Coronary artery (tissue), 2 donors: Measurements from ENCODE around the gene SGO2.

Source experiments
- DNase-seq: peaks from one replicate; pipeline ENCODE4 v3.0.0-alpha.2; 2017; ENCODE audit warnings: low spot score
- H3K27ac ChIP-seq, 2 donors: fragments of 200-600 bp; sonication (generic); one replicate each; pipeline ENCODE4 v1.5.1; 2016 to 2019
- H3K4me3 ChIP-seq: fragments of 200-600 bp; sonication (generic); 2 replicates; pipeline ENCODE4 v1.5.1; 2016; ENCODE audit warnings: mild to moderate bottlenecking, moderate library complexity
- CTCF ChIP-seq: fragments of 200-600 bp; sonication (generic); IDR thresholded peaks from one replicate; pipeline ENCODE4 v1.5.1; 2019; ENCODE audit warnings: antibody characterized with exemption

The SGO2 gene

GRCh38 chr2:200525882-200526651 lies at the start of gene SGO2:
SGO2 (plus strand) TSS chr2:200526207; CDS start chr2:200532976, 6,769 bp downstream.
- H3K27ac ChIP-seq: peak within 1 kb of the TSS in 1 of 2 donors; percentile 64
- no peak for TF ChIP-seq CTCF
- DNase-seq: peak; percentile 95
- H3K4me3 ChIP-seq: peak within 1 kb of the TSS; percentile 81

- DNase-seq: no peak
- peak overlapping the region in 1 of 2 donors; percentile 23 for H3K27ac ChIP-seq
- TF ChIP-seq CTCF: no peak
- peak overlapping the region; percentile 33 for H3K4me3 ChIP-seq
These were observed 49.2 kb upstream of the SGO2 start for GRCh38 chr2:200476836-200477235.

GRCh38 chr2:200477667-200478131 lies 48.3 kb upstream of the SGO2 start:
- peak; percentile 81 for DNase-seq
- no peak for TF ChIP-seq CTCF
- H3K27ac ChIP-seq: peak overlapping the region in 1 of 2 donors; percentile 68
- peak overlapping the region; percentile 55 for H3K4me3 ChIP-seq

- no peak overlapping the region for H3K4me3 ChIP-seq
- H3K27ac ChIP-seq: no peak overlapping the region
- DNase-seq: no peak
- no peak for TF ChIP-seq CTCF
These were observed 46.2 kb upstream of the SGO2 start for GRCh38 chr2:200479692-200480265.

GRCh38 chr2:200482194-200482593 lies 43.8 kb upstream of the SGO2 start:
- Histone ChIP-seq H3K27ac (no peak overlapping the region), H3K4me3 (no peak overlapping the region)
- DNase-seq: no peak
- TF ChIP-seq CTCF: no peak

- Histone ChIP-seq H3K4me3 (no peak overlapping the region), H3K27ac (no peak overlapping the region)
- DNase-seq: no peak
- no peak for TF ChIP-seq CTCF
These were observed 42.2 kb upstream of the SGO2 start for GRCh38 chr2:200483729-200484198.
